ENCODE data around the gene TGFA. TPM values are rescaled to one million over a fixed set of nuclear protein-coding genes. Genes with fewer than 3 reads are reported as not detected.

TGFA gene
- total RNA-seq, 1 donor from 2014 or later = 1.4 TPM

DNA sequence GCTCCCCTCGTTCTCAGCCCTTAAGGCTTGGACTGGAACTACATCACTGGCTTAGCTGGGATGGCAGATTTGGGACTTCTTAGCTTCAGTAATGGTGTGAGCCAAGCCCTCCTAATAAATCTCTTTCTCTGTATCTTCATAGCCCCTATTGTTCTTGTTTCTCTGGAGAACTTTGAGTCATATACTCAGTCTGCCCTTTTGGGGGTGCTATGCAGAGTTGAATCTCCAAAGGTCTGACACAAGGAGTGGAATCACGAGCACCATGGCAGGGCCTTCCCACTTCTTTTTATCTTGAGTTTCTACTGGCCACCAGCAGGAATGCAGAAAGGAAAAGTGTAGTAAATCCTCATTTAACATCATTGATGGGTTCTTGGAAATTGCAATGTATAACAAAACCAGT, 13.3 kb upstream of the TGFA start:
- Histone ChIP-seq H3K9ac (ENCODE audit: low read length) (no peak overlapping the region), H2AFZ (ENCODE audit: low read depth, low read length) (no peak overlapping the region), H3K79me2 (ENCODE audit: insufficient read depth, low read length) (no peaks in the 10 kb centered on the region), H4K20me1 (ENCODE audit: insufficient read depth, low read length) (no peaks in the 10 kb centered on the region), H3K4me2 (ENCODE audit: low read length) (no peak overlapping the region), H3K27ac (ENCODE audit: low read depth, low read length) (no peak overlapping the region), H3K27me3 (ENCODE audit: insufficient read depth, low read length) (no peaks in the 10 kb centered on the region), H3K4me1 (ENCODE audit: insufficient read depth, low read length) (no peaks in the 10 kb centered on the region), H3K36me3 (ENCODE audit: insufficient read depth, low read length) (no peaks in the 10 kb centered on the region), H3K9me3 (ENCODE audit: insufficient read depth, low read depth, low read length) (no peaks in the 10 kb centered on the region), H3K4me3 (ENCODE audit: insufficient read depth, low read depth, low read length) (no peak overlapping the region)
- no peak for DNase-seq (ENCODE audit: low read depth)
- H3K9me3 Mint-ChIP-seq (ENCODE audit: unreplicated experiment) = no peaks in the 10 kb centered on the region
- no peak overlapping the region for H3K4me3 Mint-ChIP-seq (ENCODE audit: unreplicated experiment)
- H3K36me3 Mint-ChIP-seq (ENCODE audit: low read depth, unreplicated experiment) = no peaks in the 10 kb centered on the region
- no peak overlapping the region for H3K27ac Mint-ChIP-seq (ENCODE audit: unreplicated experiment)
- TF ChIP-seq EZH2 (IDR thresholded peaks at IDR 0.05; ENCODE audit: insufficient read depth, low read length) (no peak), CTCF (IDR thresholded peaks at IDR 0.05; ENCODE audit: insufficient read depth, low read depth, low read length) (no peak)
- peaks cover 7% of the 10 kb centered on the region for H3K4me1 Mint-ChIP-seq (ENCODE audit: low read depth, unreplicated experiment)
- no peaks in the 10 kb centered on the region for H3K27me3 Mint-ChIP-seq (ENCODE audit: low read depth, unreplicated experiment)
- FAIRE-seq = no peak

DNA sequence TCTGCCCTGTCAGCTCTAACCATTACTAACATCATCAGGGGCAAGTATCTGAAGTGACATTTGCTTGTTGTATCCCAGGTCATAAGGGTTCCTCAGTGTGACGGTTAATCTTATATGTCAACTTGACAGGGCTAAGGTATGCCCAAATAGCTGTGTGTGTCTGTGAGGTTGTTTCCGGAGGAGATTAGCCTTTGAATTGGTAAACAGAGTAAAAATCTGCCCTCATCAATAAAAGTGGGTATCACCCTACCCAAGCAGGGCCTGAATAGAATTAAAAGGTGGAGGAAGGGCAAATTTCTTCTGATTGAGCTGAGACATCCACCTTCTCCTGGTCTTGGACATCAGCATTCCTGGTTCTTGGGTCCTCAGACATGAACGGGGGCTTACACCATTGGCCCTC, 12.8 kb upstream of the TGFA start:
- H3K27me3 ChIP-seq (ENCODE audit: insufficient read depth, low read length) = no peaks in the 10 kb centered on the region
- peaks cover 10% of the 10 kb centered on the region for H3K4me1 Mint-ChIP-seq (ENCODE audit: low read depth, unreplicated experiment)
- FAIRE-seq = no peak

More for the DNA sequence above, 12.8 kb upstream of the TGFA start:
- Histone ChIP-seq H3K4me3 (ENCODE audit: insufficient read depth, low read depth, low read length) (no peak overlapping the region), H3K9ac (ENCODE audit: low read length) (no peak overlapping the region), H3K27ac (ENCODE audit: low read depth, low read length) (no peak overlapping the region), H3K4me2 (ENCODE audit: low read length) (no peak overlapping the region), H4K20me1 (ENCODE audit: insufficient read depth, low read length) (no peaks in the 10 kb centered on the region), H3K9me3 (ENCODE audit: insufficient read depth, low read depth, low read length) (no peaks in the 10 kb centered on the region), H3K79me2 (ENCODE audit: insufficient read depth, low read length) (no peaks in the 10 kb centered on the region), H2AFZ (ENCODE audit: low read depth, low read length) (no peak overlapping the region), H3K36me3 (ENCODE audit: insufficient read depth, low read length) (no peaks in the 10 kb centered on the region), H3K4me1 (ENCODE audit: insufficient read depth, low read length) (no peaks in the 10 kb centered on the region)
- Mint-ChIP-seq H3K9me3 (ENCODE audit: unreplicated experiment) (no peaks in the 10 kb centered on the region), H3K27ac (ENCODE audit: unreplicated experiment) (no peak overlapping the region), H3K4me3 (ENCODE audit: unreplicated experiment) (no peak overlapping the region), H3K36me3 (ENCODE audit: low read depth, unreplicated experiment) (no peaks in the 10 kb centered on the region), H3K27me3 (ENCODE audit: low read depth, unreplicated experiment) (no peaks in the 10 kb centered on the region)
- TF ChIP-seq CTCF (IDR thresholded peaks at IDR 0.05; ENCODE audit: insufficient read depth, low read depth, low read length) (no peak), EZH2 (IDR thresholded peaks at IDR 0.05; ENCODE audit: insufficient read depth, low read length) (no peak)
- DNase-seq (ENCODE audit: low read depth) = no peak

Data from astrocyte (in vitro differentiated cells and primary cell).